Stimulated activated naive CD8-positive, alpha-beta T cell treated with anti-CD3 and anti-CD28 coated beads, Interleukin-15, Interleukin-2, amounts not matched to agents 100 ng/mL and 50 ng/mL, for 24 hours (primary cell): ENCODE results near the gene ERF.
"Not testable (repeated sequence)": the region's sequence is repeated elsewhere in the genome, so short reads cannot be mapped to it uniquely, and the experiment has no call there.

Experiments used
- H3K27ac Mint-ChIP-seq: one replicate; pipeline ENCODE4 v1.8.0; 2021; ENCODE audit warnings: mild to moderate bottlenecking, mixed read lengths
- H3K27me3 Mint-ChIP-seq: one replicate; pipeline ENCODE4 v1.8.0; 2021; ENCODE audit warnings: mixed read lengths
- H3K36me3 Mint-ChIP-seq: one replicate; pipeline ENCODE4 v1.8.0; 2021; ENCODE audit warnings: low read depth, mixed read lengths
- H3K4me1 Mint-ChIP-seq: one replicate; pipeline ENCODE4 v1.8.0; 2021; ENCODE audit warnings: low read depth, mixed read lengths
- H3K4me3 Mint-ChIP-seq: one replicate; pipeline ENCODE4 v1.8.0; 2021; ENCODE audit warnings: mild to moderate bottlenecking, mixed read lengths
- H3K9me3 Mint-ChIP-seq: one replicate; pipeline ENCODE4 v1.8.0; 2021; ENCODE audit warnings: mixed read lengths

ERF gene

GRCh38 chr19:42273407-42274064, 18.6 kb upstream of the ERF start:
- H3K27ac Mint-ChIP-seq: no peak overlapping the region
- peaks cover 57% of the 10 kb centered on the region for H3K4me1 Mint-ChIP-seq
- H3K36me3 Mint-ChIP-seq: peaks cover 23% of the 10 kb centered on the region

GRCh38 chr19:42272989-42273406, 18.1 kb upstream of the ERF start:
- H3K36me3 Mint-ChIP-seq: peaks cover 23% of the 10 kb centered on the region
- no peak overlapping the region for H3K27ac Mint-ChIP-seq

More at GRCh38 chr19:42273407-42274064, 18.6 kb upstream of the ERF start:
- no peaks in the 10 kb centered on the region for H3K27me3 Mint-ChIP-seq
- H3K9me3 Mint-ChIP-seq: no peaks in the 10 kb centered on the region
- H3K4me3 Mint-ChIP-seq: no peak overlapping the region

GRCh38 chr19:42272535-42272897, 17.6 kb upstream of the ERF start:
- Mint-ChIP-seq H3K36me3 (peaks cover 23% of the 10 kb centered on the region), H3K4me3 (no peak overlapping the region), H3K9me3 (no peaks in the 10 kb centered on the region), H3K4me1 (peaks cover 52% of the 10 kb centered on the region), H3K27ac (no peak overlapping the region), H3K27me3 (no peaks in the 10 kb centered on the region)

More at GRCh38 chr19:42272989-42273406, 18.1 kb upstream of the ERF start:
- H3K4me1 Mint-ChIP-seq: peaks cover 52% of the 10 kb centered on the region
- no peaks in the 10 kb centered on the region for H3K27me3 Mint-ChIP-seq
- no peaks in the 10 kb centered on the region for H3K9me3 Mint-ChIP-seq
- H3K4me3 Mint-ChIP-seq: no peak overlapping the region

GRCh38 chr19:42271861-42272534, 17.1 kb upstream of the ERF start:
- Mint-ChIP-seq H3K36me3 (peaks cover 23% of the 10 kb centered on the region), H3K27me3 (no peaks in the 10 kb centered on the region), H3K4me3 (no peak overlapping the region), H3K9me3 (no peaks in the 10 kb centered on the region), H3K27ac (peak overlapping the region; percentile 97), H3K4me1 (peaks cover 47% of the 10 kb centered on the region)

- Mint-ChIP-seq H3K4me3 (no peak overlapping the region), H3K27ac (peak overlapping the region; percentile 97), H3K36me3 (peaks cover 20% of the 10 kb centered on the region), H3K9me3 (no peaks in the 10 kb centered on the region), H3K27me3 (no peaks in the 10 kb centered on the region), H3K4me1 (peaks cover 37% of the 10 kb centered on the region)
These were observed 16.1 kb upstream of the ERF start for GRCh38 chr19:42271045-42271419.

GRCh38 chr19:42270346-42271044, 15.6 kb upstream of the ERF start:
- peak overlapping the region; percentile 97 for H3K27ac Mint-ChIP-seq
- H3K4me1 Mint-ChIP-seq: peaks cover 33% of the 10 kb centered on the region
- H3K9me3 Mint-ChIP-seq: no peaks in the 10 kb centered on the region
- peaks cover 18% of the 10 kb centered on the region for H3K36me3 Mint-ChIP-seq
- H3K27me3 Mint-ChIP-seq: no peaks in the 10 kb centered on the region
- no peak overlapping the region for H3K4me3 Mint-ChIP-seq

GRCh38 chr19:42269478-42270345, 14.8 kb upstream of the ERF start:
- Mint-ChIP-seq H3K4me3 (no peak overlapping the region), H3K9me3 (no peaks in the 10 kb centered on the region), H3K27ac (peak overlapping the region; percentile 97)

GRCh38 chr19:42268704-42269477, 14.0 kb upstream of the ERF start, which contains the start of gene CIC:
Gene CIC (plus strand): TSS chr19:42269252. CDS start chr19:42271784, 2,532 bp downstream.
- no peak within 1 kb of the TSS for H3K4me3 Mint-ChIP-seq
- no peaks in the 10 kb centered on the region for H3K9me3 Mint-ChIP-seq
- H3K27me3 Mint-ChIP-seq: no peaks in the 10 kb centered on the region
- H3K4me1 Mint-ChIP-seq: peaks cover 24% of the 10 kb centered on the region
- peaks cover 10% of the 10 kb centered on the region for H3K36me3 Mint-ChIP-seq
- peak within 1 kb of the TSS; percentile 97 for H3K27ac Mint-ChIP-seq

More at GRCh38 chr19:42269478-42270345, 14.8 kb upstream of the ERF start:
- H3K36me3 Mint-ChIP-seq: peaks cover 13% of the 10 kb centered on the region
- peaks cover 27% of the 10 kb centered on the region for H3K4me1 Mint-ChIP-seq
- no peaks in the 10 kb centered on the region for H3K27me3 Mint-ChIP-seq

- no peaks in the 10 kb centered on the region for H3K27me3 Mint-ChIP-seq
- H3K27ac Mint-ChIP-seq: no peak overlapping the region
- peaks cover 5% of the 10 kb centered on the region for H3K36me3 Mint-ChIP-seq
- H3K4me3 Mint-ChIP-seq: no peak overlapping the region
- peaks cover 24% of the 10 kb centered on the region for H3K4me1 Mint-ChIP-seq
- no peaks in the 10 kb centered on the region for H3K9me3 Mint-ChIP-seq
These were observed 13.3 kb upstream of the ERF start for GRCh38 chr19:42268142-42268703.

- Mint-ChIP-seq H3K4me1 (peaks cover 24% of the 10 kb centered on the region), H3K9me3 (no peaks in the 10 kb centered on the region), H3K27me3 (no peaks in the 10 kb centered on the region), H3K4me3 (no peak overlapping the region), H3K36me3 (peaks cover 5% of the 10 kb centered on the region), H3K27ac (no peak overlapping the region)
These were observed 12.8 kb upstream of the ERF start for GRCh38 chr19:42267644-42268141.

GRCh38 chr19:42266928-42267603, 12.1 kb upstream of the ERF start:
- peaks cover 26% of the 10 kb centered on the region for H3K4me1 Mint-ChIP-seq
- H3K27ac Mint-ChIP-seq, H3K4me3 Mint-ChIP-seq, H3K9me3 Mint-ChIP-seq, H3K27me3 Mint-ChIP-seq, H3K36me3 Mint-ChIP-seq: not testable (repeated sequence)

GRCh38 chr19:42266105-42266504, 11.2 kb upstream of the ERF start:
- not testable (repeated sequence) for H3K4me3 Mint-ChIP-seq, H3K36me3 Mint-ChIP-seq, H3K27me3 Mint-ChIP-seq, H3K27ac Mint-ChIP-seq, H3K9me3 Mint-ChIP-seq
- H3K4me1 Mint-ChIP-seq: peaks cover 24% of the 10 kb centered on the region

GRCh38 chr19:42261763-42262162, 6.8 kb upstream of the ERF start:
- no peak overlapping the region for H3K27ac Mint-ChIP-seq
- H3K4me3 Mint-ChIP-seq: no peak overlapping the region
- no peaks in the 10 kb centered on the region for H3K27me3 Mint-ChIP-seq
- H3K9me3 Mint-ChIP-seq: no peaks in the 10 kb centered on the region
- H3K36me3 Mint-ChIP-seq: no peaks in the 10 kb centered on the region
- peaks cover 6% of the 10 kb centered on the region for H3K4me1 Mint-ChIP-seq
